Omental fat pad (tissue), 4 donors: Measurements from ENCODE around the gene TM9SF1. TPM values are rescaled to one million over a fixed set of nuclear protein-coding genes. Genes with fewer than 3 reads are reported as not detected.

Source experiments
- ATAC-seq: fragments of 150-250 bp; one replicate; pipeline ENCODE4 v1.9.1; 2016; ENCODE audit warnings: mild to moderate bottlenecking, moderate library complexity; ENCODE audit not compliant: low FRiP score
- DNase-seq: peaks from one replicate; pipeline ENCODE4 v3.0.0-alpha.2; 2019; ENCODE audit warnings: low spot score
- CTCF ChIP-seq, 3 donors: fragments of 450-650 bp; IDR thresholded peaks; one replicate each; pipeline ENCODE4 v1.5.1; 2016 to 2017; ENCODE audit warnings: antibody characterized with exemption in 3 of 3, mild to moderate bottlenecking in 3 of 3, moderate library complexity in 2 of 3
- total RNA-seq, 4 donors: library from RNA; depleted of rRNA; stranded (reverse); fragments of >200 nt; gene quantifications; one replicate each; pipeline ENCODE4 v1.1.0, GENCODE V29; 2016

TM9SF1 gene
- total RNA-seq, 4 donors from 2014 or later, result 54.9 to 65.5 (median 60.9) TPM

GRCh38 chr14:24172871-24173281, 22.4 kb downstream of the TM9SF1 start:
- DNase-seq (no peak), ATAC-seq (no peak)
- TF ChIP-seq CTCF (IDR thresholded peaks at IDR 0.05), result no peak

GRCh38 chr14:24172261-24172860, 22.9 kb downstream of the TM9SF1 start:
- ATAC-seq (peak; percentile 2), DNase-seq (no peak)
- TF ChIP-seq CTCF (IDR thresholded peaks at IDR 0.05), result no peak

- TF ChIP-seq CTCF (IDR thresholded peaks at IDR 0.05), result no peak
- DNase-seq (peak; percentile 46), ATAC-seq (peak; percentile 92)
Observed at GRCh38 chr14:24171422-24172260, 23.6 kb downstream of the TM9SF1 start, which contains the start of gene REC8. TSS of gene REC8 (plus strand) at chr14:24172080. CDS start at chr14:24172553, 473 bp downstream.

- TF ChIP-seq CTCF (IDR thresholded peaks at IDR 0.05), result no peak
- no peak for ATAC-seq
- no peak for DNase-seq
Observed at GRCh38 chr14:24167469-24168114, 27.6 kb downstream of the TM9SF1 start.

DNA sequence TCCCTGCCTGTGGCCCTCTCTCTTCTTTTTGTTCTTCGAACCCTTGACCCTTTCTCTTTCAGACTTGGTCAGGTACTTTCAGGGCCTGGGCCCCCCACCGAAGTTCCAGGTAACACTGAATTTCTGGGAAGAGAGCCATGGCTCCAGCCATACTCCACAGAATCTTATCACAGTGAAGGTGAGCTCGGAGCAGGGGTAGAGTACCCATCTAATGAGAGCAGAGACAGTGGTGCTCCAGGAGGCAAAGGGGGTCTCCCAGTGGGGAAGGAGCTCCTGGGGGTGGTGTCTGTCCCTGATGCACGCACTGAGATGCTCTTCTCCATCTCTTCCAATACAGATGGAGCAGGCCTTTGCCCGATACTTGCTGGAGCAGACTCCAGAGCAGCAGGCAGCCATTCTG, 29.5 kb downstream of the TM9SF1 start:
- no peak for ATAC-seq
- TF ChIP-seq CTCF (IDR thresholded peaks at IDR 0.05), result no peak
- DNase-seq, result no peak

DNA sequence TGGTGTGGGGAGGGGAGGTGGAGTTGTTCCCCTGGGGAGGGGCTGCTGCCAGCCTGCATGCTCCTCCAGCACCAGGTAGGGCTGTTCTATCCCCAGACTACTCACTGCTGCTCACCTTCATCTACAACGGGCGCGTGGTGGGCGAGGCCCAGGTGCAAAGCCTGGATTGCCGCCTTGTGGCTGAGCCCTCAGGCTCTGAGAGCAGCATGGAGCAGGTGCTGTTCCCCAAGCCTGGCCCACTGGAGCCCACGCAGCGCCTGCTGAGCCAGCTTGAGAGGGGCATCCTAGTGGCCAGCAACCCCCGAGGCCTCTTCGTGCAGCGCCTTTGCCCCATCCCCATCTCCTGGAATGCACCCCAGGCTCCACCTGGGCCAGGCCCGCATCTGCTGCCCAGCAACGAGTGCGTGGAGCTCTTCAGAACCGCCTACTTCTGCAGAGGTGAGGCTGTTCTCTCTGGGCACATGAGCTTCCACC, 30.7 kb downstream of the TM9SF1 start:
- no peak for TF ChIP-seq CTCF (IDR thresholded peaks at IDR 0.05)
- ATAC-seq (no peak), DNase-seq (no peak)
